Dedifferentiated amniotic fluid mesenchymal stem cell (primary cell): ENCODE results near the gene TMEM174.

Experiments used
- DNase-seq: peaks from one replicate; pipeline ENCODE4 v3.0.0-alpha.2; 2016; ENCODE audit errors: extremely low spot score

Gene TMEM174

GRCh38 chr5:73153513-73153912 lies 19.5 kb upstream of the TMEM174 start:
- DNase-seq = no peak

- no peak for DNase-seq
Observed at GRCh38 chr5:73154208-73155006, 18.6 kb upstream of the TMEM174 start.

- no peak for DNase-seq
Observed at GRCh38 chr5:73155271-73156222, 17.4 kb upstream of the TMEM174 start.

- DNase-seq = no peak
Observed at GRCh38 chr5:73157414-73158303, 15.3 kb upstream of the TMEM174 start.

- no peak for DNase-seq
Observed at GRCh38 chr5:73158313-73158712, 14.7 kb upstream of the TMEM174 start.

- DNase-seq = no peak
Observed at GRCh38 chr5:73160239-73160671, 12.7 kb upstream of the TMEM174 start.

GRCh38 chr5:73170522-73170921 lies 2.5 kb upstream of the TMEM174 start:
- DNase-seq = no peak

GRCh38 chr5:73171495-73171894 lies 1.5 kb upstream of the TMEM174 start:
- no peak for DNase-seq

- DNase-seq = no peak
Observed at GRCh38 chr5:73174100-73174815, 1.3 kb downstream of the TMEM174 start.

- DNase-seq = no peak
Observed at GRCh38 chr5:73176250-73176649, 3.3 kb downstream of the TMEM174 start.

- no peak for DNase-seq
Observed at GRCh38 chr5:73178265-73178664, 5.3 kb downstream of the TMEM174 start.

GRCh38 chr5:73179730-73180129 lies 6.7 kb downstream of the TMEM174 start:
- no peak for DNase-seq

- DNase-seq = no peak
Observed at GRCh38 chr5:73180566-73180965, 7.6 kb downstream of the TMEM174 start.

GRCh38 chr5:73182307-73182706 lies 9.3 kb downstream of the TMEM174 start:
- DNase-seq = no peak

- DNase-seq = no peak
Observed at GRCh38 chr5:73183000-73183399, 10.0 kb downstream of the TMEM174 start.

- DNase-seq = no peak
Observed at GRCh38 chr5:73183481-73183891, 10.5 kb downstream of the TMEM174 start.

- no peak for DNase-seq
Observed at GRCh38 chr5:73186976-73187375, 14.0 kb downstream of the TMEM174 start.

GRCh38 chr5:73188764-73189531 lies 16.0 kb downstream of the TMEM174 start:
- peak; percentile 63 for DNase-seq

GRCh38 chr5:73189871-73190376 lies 16.9 kb downstream of the TMEM174 start:
- DNase-seq = peak; percentile 59

- DNase-seq = no peak
Observed at GRCh38 chr5:73192370-73192769, 19.4 kb downstream of the TMEM174 start.
